Astrocyte of the cerebellum (primary cell): ENCODE data around the gene FMO3.

ENCODE experiments used
- DNase-seq: peaks from one replicate; pipeline ENCODE4 v3.0.0-alpha.2; 2011; ENCODE audit warnings: low read depth
- H3K4me3 ChIP-seq: 2 replicates; pipeline ENCODE4 v1.5.1; 2011; ENCODE audit warnings: mild to moderate bottlenecking, low read depth, low read length, moderate library complexity
- CTCF ChIP-seq: IDR thresholded peaks from 2 replicates; pipeline ENCODE4 v1.5.1; 2012; ENCODE audit warnings: low read length, low read depth, moderate library complexity, mild to moderate bottlenecking; ENCODE audit errors: missing control alignments
- in situ Hi-C: cut with HindIII; loops from 2 replicates; pipeline ENCODE4 v1.10.0; 2017; ENCODE audit warnings: low sequenced_read_pairs

FMO3 gene

GRCh38 chr1:171158096-171158495, 67.4 kb downstream of the FMO3 start:
- in situ Hi-C loops, result no loop called here
- no peak for TF ChIP-seq CTCF
- no peak for DNase-seq
- H3K4me3 ChIP-seq, result no peak overlapping the region

- no peak for TF ChIP-seq CTCF
- H3K4me3 ChIP-seq, result no peak overlapping the region
- in situ Hi-C loops, result no loop called here
- DNase-seq, result no peak
These were observed 67.8 kb downstream of the FMO3 start for GRCh38 chr1:171158551-171158950.

GRCh38 chr1:171159148-171159547, 68.4 kb downstream of the FMO3 start:
- TF ChIP-seq CTCF, result no peak
- H3K4me3 ChIP-seq, result no peak overlapping the region
- DNase-seq, result no peak
- in situ Hi-C loops, result no loop called here

GRCh38 chr1:171160211-171160610, 69.5 kb downstream of the FMO3 start:
- no peak overlapping the region for H3K4me3 ChIP-seq
- TF ChIP-seq CTCF, result no peak
- in situ Hi-C loops, result no loop called here
- no peak for DNase-seq

GRCh38 chr1:171160639-171161354, 70.1 kb downstream of the FMO3 start:
- no peak overlapping the region for H3K4me3 ChIP-seq
- in situ Hi-C loops, result no loop called here
- no peak for DNase-seq
- no peak for TF ChIP-seq CTCF

- in situ Hi-C loops, result no loop called here
- TF ChIP-seq CTCF, result no peak
- no peak for DNase-seq
- no peak overlapping the region for H3K4me3 ChIP-seq
These were observed 70.7 kb downstream of the FMO3 start for GRCh38 chr1:171161431-171161830.
